ENCODE measurements around the gene SCYGR4. TPM values are rescaled to one million over a fixed set of nuclear protein-coding genes. Genes with fewer than 3 reads are reported as not detected.

SCYGR4 gene
- total and polyA plus RNA-seq, 9 of the 15 experiments (the other 6 are each of a cell fraction or from before 2014, with no cell fraction given), result 0.09 TPM; not detected in 8

- intact Hi-C loops (cut with micrococcal nuclease), result no loop called here
- Histone ChIP-seq H3K4me2 (ENCODE audit: insufficient read depth, low read length) (no peak overlapping the region), H3K36me3 (ENCODE audit: control insufficient read depth, insufficient read depth, low read length) (no peaks in the 10 kb centered on the region), H2AFZ (ENCODE audit: low read depth, low read length) (no peak overlapping the region), H3K9me1 (ENCODE audit: control insufficient read depth, insufficient read depth, low read length) (no peaks in the 10 kb centered on the region), H3K4me3 (no peak overlapping the region), H3K27ac (ENCODE audit: extremely low read depth, low read depth, low read length) (no peak overlapping the region), H3K9me3 (replicated peaks; ENCODE audit: control insufficient read depth, insufficient read depth, low read depth, low read length) (no peaks in the 10 kb centered on the region), H4K20me1 (replicated peaks; ENCODE audit: control insufficient read depth, insufficient read depth, low read length) (no peaks in the 10 kb centered on the region), H3K79me2 (ENCODE audit: control insufficient read depth, insufficient read depth, low read length) (no peaks in the 10 kb centered on the region), H3K4me1 (replicated peaks in 1 of 2; ENCODE audit: control insufficient read depth in 2 of 2, insufficient read depth in 2 of 2, low read length in 2 of 2) (no peaks in the 10 kb centered on the region), H3K27me3 (ENCODE audit: control insufficient read depth in 2 of 2, insufficient read depth in 2 of 2, low read length in 2 of 2) (no peaks in the 10 kb centered on the region), H3K9ac (ENCODE audit: insufficient read depth in 1 of 2, low read depth in 2 of 2, low read length in 2 of 2) (no peak overlapping the region)
- POLR2A ChIA-PET, result interaction anchor here (0.7 kb wide), 1 partner anchor 258 kb away, joined by 3 read pairs; no protein-coding TSS in a partner anchor
- WGBS (ENCODE audit: insufficient coverage, low coverage, missing lambda C conversion rate), result 17% methylated on average over 2 of the region's 2 CpGs
- FAIRE-seq, result no peak
- no peak for DNase-seq (ENCODE audit: extremely low read depth in 1 of 4, low spot score in 3 of 4)
- in situ Hi-C loops (cut with MboI), result no loop called here
- ATAC-seq, result no peak
- no TSS peak for BruUV-seq (replicated peaks)
- CTCF ChIA-PET (ENCODE audit: low intra/inter-chr PET ratio), result no interaction called here
- no peak for TF ChIP-seq CBX1 (IDR thresholded peaks at IDR 0.05; ENCODE audit: low read depth)
- TF ChIP-seq MCM3 (IDR thresholded peaks at IDR 0.05), result no peak
- TF ChIP-seq PPARD (CRISPR knock-in tag; IDR thresholded peaks at IDR 0.05), result no peak
- 0 out of 2 replicates have a peak, but pooled peaks have one; percentile 0 for TF ChIP-seq CEBPB (tag; IDR thresholded peaks at IDR 0.05)
- TF ChIP-seq XRCC5 (IDR thresholded peaks at IDR 0.05; ENCODE audit: low read depth, low read length), result no peak
- TF ChIP-seq MNT (conservative IDR thresholded peaks at IDR 0.05), result no peak
- TF ChIP-seq ZBTB40 (IDR thresholded peaks at IDR 0.05), result peak; percentile 63
- no peak for TF ChIP-seq ZBTB40 (CRISPR knock-in tag; IDR thresholded peaks at IDR 0.05)
- no peak for TF ChIP-seq SREBF2 (CRISPR knock-in tag; IDR thresholded peaks at IDR 0.05)
- TF ChIP-seq ETV6 (IDR thresholded peaks at IDR 0.05; ENCODE audit: borderline replicate concordance in 1 of 2, low read depth in 2 of 2, low read length in 1 of 2), result no peak
- no peak for TF ChIP-seq ETV6 (CRISPR knock-in tag; IDR thresholded peaks at IDR 0.05; ENCODE audit: borderline replicate concordance)
- no peak for TF ChIP-seq TAF7 (tag; IDR thresholded peaks at IDR 0.05)
Observed at GRCh38 chr2:227568852-227569169, 48.5 kb upstream of the SCYGR4 start.

Measured in K562 (cell line).